HepG2 (cell line): ENCODE results near the gene PDS5B. TPM values are rescaled to one million over a fixed set of nuclear protein-coding genes. Genes with fewer than 3 reads are reported as not detected.

Source experiments
- ATAC-seq: fragments of 200-7000 bp; cut with Tn5 transposase; 3 replicates; pipeline ENCODE4 v1.9.1; 2020; ENCODE audit warnings: mild to moderate bottlenecking, moderate library complexity
- BruUV-seq: library from RNA; stranded (reverse); fragments of 400-500 nt; replicated peaks from 2 replicates; lab custom pipeline; 2021; lab: Mats Ljungman, UMichigan
- CTCF ChIA-PET: fragments of 300-600 bp; formaldehyde crosslinking; extraction: SDS; loops from one replicate; lab custom pipeline; 2021; ENCODE audit warnings: low total read pairs, inconsistent platforms, low intra/inter-chr PET ratio; lab: Yijun Ruan, JAX
- POLR2A ChIA-PET: fragments of 350-600 bp; sonication (Branson Sonifier 250); formaldehyde crosslinking; loops from one replicate; lab custom pipeline; 2020; ENCODE audit warnings: antibody characterized with exemption, inconsistent platforms; lab: Yijun Ruan, JAX
- DNase-seq: peaks from one replicate; pipeline ENCODE4 v3.0.0-alpha.2; 2015; ENCODE audit warnings: low spot score
- FAIRE-seq: peaks from 3 replicates; lab custom pipeline; 2011; peaks lifted over from hg19 to GRCh38; lab: Jason Lieb, UNC
- H2AFZ ChIP-seq: one replicate; pipeline ENCODE4 v1.6.1; 2011; ENCODE audit warnings: low read length, inconsistent platforms
- H3K27ac ChIP-seq: fragments of 300-600 bp; 3 replicates; pipeline ENCODE4 v1.8.0; 2011; ENCODE audit warnings: mixed run types, mild to moderate bottlenecking, mixed read lengths, low read length, inconsistent platforms; ENCODE audit not compliant: insufficient read depth; ENCODE audit errors: extremely low read length
- H3K27me3 ChIP-seq, 2 experiments: fragments of 200-600 bp in 1 of 2; 2 replicates in 1 of 2; 3 replicates in 1 of 2; pipeline versions ENCODE4 v1.6.0 to v1.8.0; 2011; ENCODE audit warnings: low read length in 2 of 2, mild to moderate bottlenecking in 2 of 2, moderate library complexity in 2 of 2, inconsistent platforms in 1 of 2; ENCODE audit not compliant: insufficient read depth in 2 of 2, control insufficient read depth in 1 of 2
- H3K36me3 ChIP-seq, 2 experiments: fragments of 200-600 bp in 1 of 2; replicated peaks in 1 of 2; 2 replicates in 1 of 2; 3 replicates in 1 of 2; pipeline versions ENCODE4 v1.5.1 to v1.8.0; 2011; ENCODE audit warnings: low read length in 2 of 2, inconsistent platforms in 1 of 2; ENCODE audit not compliant: insufficient read depth in 2 of 2, control insufficient read depth in 1 of 2
- H3K4me1 ChIP-seq: 2 replicates; pipeline ENCODE4 v1.5.1; 2012; ENCODE audit warnings: low read length, inconsistent platforms; ENCODE audit not compliant: insufficient read depth
- H3K4me2 ChIP-seq: 2 replicates; pipeline ENCODE4 v1.6.0; 2011; ENCODE audit warnings: low read depth, low read length, inconsistent platforms
- H3K4me3 ChIP-seq, 3 experiments: fragments of 200-600 bp in 1 of 3; sonication (generic), shearing (Covaris generic) in 1 of 3; replicated peaks in 1 of 3; 2 replicates each; pipeline ENCODE4 v1.5.1; 2011 to 2016; ENCODE audit warnings: low read length in 3 of 3, inconsistent platforms in 2 of 3, low read depth in 2 of 3, mild to moderate bottlenecking in 2 of 3, control low read depth in 1 of 3, mixed read lengths in 1 of 3; ENCODE audit not compliant: insufficient read depth in 1 of 3
- H3K79me2 ChIP-seq: one replicate; pipeline ENCODE4 v1.6.1; 2011; ENCODE audit warnings: low read length, inconsistent platforms; ENCODE audit not compliant: insufficient read depth
- H3K9ac ChIP-seq: 2 replicates; pipeline ENCODE4 v1.6.0; 2011; ENCODE audit warnings: mild to moderate bottlenecking, low read depth, low read length, inconsistent platforms; ENCODE audit not compliant: insufficient read depth
- H3K9me3 ChIP-seq: 2 replicates; pipeline ENCODE4 v1.5.1; 2012; ENCODE audit warnings: mild to moderate bottlenecking, low read length
- H4K20me1 ChIP-seq: 2 replicates; pipeline ENCODE4 v1.6.0; 2011; ENCODE audit warnings: inconsistent platforms, mild to moderate bottlenecking, low read length, moderate library complexity; ENCODE audit not compliant: insufficient read depth
- CERS6 ChIP-seq: sonication (generic); formaldehyde crosslinking; IDR thresholded peaks from 2 replicates; pipeline ENCODE4 v1.5.0; 2020; ENCODE audit warnings: missing genetic modification reagents
- HMG20A ChIP-seq: IDR thresholded peaks from 2 replicates; pipeline ENCODE4 v1.6.1; 2016; ENCODE audit warnings: borderline replicate concordance
- RORA ChIP-seq: sonication (generic); formaldehyde crosslinking; IDR thresholded peaks from 2 replicates; pipeline ENCODE4 v1.5.0; 2020; ENCODE audit warnings: mild to moderate bottlenecking, missing genetic modification reagents, moderate library complexity
- TP53 ChIP-seq: sonication (generic); formaldehyde crosslinking; conservative IDR thresholded peaks from 2 replicates; pipeline ENCODE4 v1.4.0; 2020; ENCODE audit warnings: missing genetic modification reagents
- ZBTB46 ChIP-seq: sonication (generic); formaldehyde crosslinking; IDR thresholded peaks from 2 replicates; pipeline ENCODE4 v1.4.0; 2020; ENCODE audit warnings: mild to moderate bottlenecking, missing genetic modification reagents, borderline replicate concordance
- ZFP37 ChIP-seq: sonication (generic); formaldehyde crosslinking; IDR thresholded peaks from 2 replicates; pipeline ENCODE4 v1.4.0; 2020; ENCODE audit warnings: missing genetic modification reagents, borderline replicate concordance
- ZNF274 ChIP-seq: sonication (generic); formaldehyde crosslinking; IDR thresholded peaks from 2 replicates; pipeline ENCODE4 v1.5.1; 2020; ENCODE audit warnings: mild to moderate bottlenecking, missing genetic modification reagents
- ZNF383 ChIP-seq: sonication (generic); formaldehyde crosslinking; IDR thresholded peaks from 2 replicates; pipeline ENCODE4 v1.4.0; 2020; ENCODE audit warnings: missing genetic modification reagents, mild to moderate bottlenecking, borderline replicate concordance
- ZNF550 ChIP-seq: sonication (generic); formaldehyde crosslinking; IDR thresholded peaks from 2 replicates; pipeline ENCODE4 v1.4.0; 2020; ENCODE audit warnings: mild to moderate bottlenecking, missing genetic modification reagents, borderline replicate concordance
- ZNF574 ChIP-seq: sonication (generic); formaldehyde crosslinking; IDR thresholded peaks from 2 replicates; pipeline ENCODE4 v1.4.0; 2020; ENCODE audit warnings: missing genetic modification reagents
- WGBS: methylation state at CpG from one replicate; pipeline ENCODE4 v1.1.6; 2017; ENCODE audit warnings: low lambda C conversion rate; 5-methylcytosine and 5-hydroxymethylcytosine counted together
- in situ Hi-C: cut with HindIII; loops from 2 replicates; pipeline ENCODE4 v1.10.0; 2017; ENCODE audit warnings: low pct_unique_long_range_greater_than_20kb; ENCODE audit not compliant: extremely low pct_ligation_motif_present
- intact Hi-C: fragments of 100-400 bp; cut with micrococcal nuclease; formaldehyde crosslinking; loops from one replicate; pipeline ENCODE4 v1.10.0; 2022; ENCODE audit not compliant: unreplicated experiment
- polyA plus RNA-seq, 8 experiments: library from polyadenylated mRNA; depleted of rRNA in 3 of 8; stranded (reverse) in 7 of 8; unstranded in 1 of 8; fragments of >200 nt; fragmentation: Illumina TruSeq in 4 of 8; extraction: Trizol in 4 of 8; gene quantifications; 2 replicates each; pipeline versions ENCODE4 v1.2.1 to v1.2.3, GENCODE V29; 2011 to 2016; ENCODE audit warnings: low read depth in 4 of 8, missing spikeins in 1 of 8, mixed read lengths in 1 of 8; ENCODE audit not compliant: insufficient read depth in 1 of 8
- total RNA-seq, 5 experiments: library from RNA; depleted of rRNA; stranded (reverse); fragments of >200 nt; fragmentation: Illumina TruSeq; extraction: Trizol; gene quantifications; 2 replicates each; pipeline ENCODE4 v1.2.3, GENCODE V29; 2016; ENCODE audit warnings: low read depth in 1 of 5

The PDS5B gene
- total and polyA plus RNA-seq, 2 of the 13 experiments (the other 11 are each of a cell fraction or from before 2014, with no cell fraction given): 5.8 to 24.6 TPM

GRCh38 chr13:32726374-32727037 lies 140.3 kb downstream of the PDS5B start:
- WGBS: 100% methylated on average over 4 of the region's 4 CpGs
- ATAC-seq (no peak), FAIRE-seq (no peak), DNase-seq (no peak)
- BruUV-seq: no TSS peak
- Histone ChIP-seq H3K4me1 (peaks cover 17% of the 10 kb centered on the region), H3K9me3 (no peaks in the 10 kb centered on the region), H2AFZ (no peak overlapping the region), H3K36me3 (peaks cover 0 to 3% of the 10 kb centered on the region in 2 experiments; a peak in 1 of 5 replicates), H4K20me1 (no peaks in the 10 kb centered on the region), H3K4me2 (no peak overlapping the region), H3K4me3 (no peak overlapping the region), H3K79me2 (no peaks in the 10 kb centered on the region), H3K27ac (no peak overlapping the region), H3K9ac (no peak overlapping the region), H3K27me3 (no peaks in the 10 kb centered on the region)
- CTCF ChIA-PET: no interaction called here
- TF ChIP-seq ZNF383 (CRISPR knock-in tag): no peak
- no peak for TF ChIP-seq ZNF274
- TF ChIP-seq ZNF550: no peak
- no peak for TF ChIP-seq ZFP37 (CRISPR knock-in tag)
- no peak for TF ChIP-seq TP53
- no peak for TF ChIP-seq RORA (CRISPR knock-in tag)
- TF ChIP-seq ZBTB46 (CRISPR knock-in tag): no peak
- TF ChIP-seq HMG20A (CRISPR knock-in tag): no peak
- no peak for TF ChIP-seq CERS6
- no peak for TF ChIP-seq ZNF574 (CRISPR knock-in tag)
- POLR2A ChIA-PET: no interaction called here
- intact Hi-C loops (no loop called here), in situ Hi-C loops (no loop called here)
